Epidermal melanocyte (primary cell): ENCODE data around the gene RNF121.
"Not testable (repeated sequence)": the region's sequence is repeated elsewhere in the genome, so short reads cannot be mapped to it uniquely, and the experiment has no call there.

ENCODE experiments used
- DNase-seq: peaks from one replicate; pipeline ENCODE4 v3.0.0; 2011; ENCODE audit warnings: low spot score; ENCODE audit not compliant: insufficient read length

RNF121 gene

DNA sequence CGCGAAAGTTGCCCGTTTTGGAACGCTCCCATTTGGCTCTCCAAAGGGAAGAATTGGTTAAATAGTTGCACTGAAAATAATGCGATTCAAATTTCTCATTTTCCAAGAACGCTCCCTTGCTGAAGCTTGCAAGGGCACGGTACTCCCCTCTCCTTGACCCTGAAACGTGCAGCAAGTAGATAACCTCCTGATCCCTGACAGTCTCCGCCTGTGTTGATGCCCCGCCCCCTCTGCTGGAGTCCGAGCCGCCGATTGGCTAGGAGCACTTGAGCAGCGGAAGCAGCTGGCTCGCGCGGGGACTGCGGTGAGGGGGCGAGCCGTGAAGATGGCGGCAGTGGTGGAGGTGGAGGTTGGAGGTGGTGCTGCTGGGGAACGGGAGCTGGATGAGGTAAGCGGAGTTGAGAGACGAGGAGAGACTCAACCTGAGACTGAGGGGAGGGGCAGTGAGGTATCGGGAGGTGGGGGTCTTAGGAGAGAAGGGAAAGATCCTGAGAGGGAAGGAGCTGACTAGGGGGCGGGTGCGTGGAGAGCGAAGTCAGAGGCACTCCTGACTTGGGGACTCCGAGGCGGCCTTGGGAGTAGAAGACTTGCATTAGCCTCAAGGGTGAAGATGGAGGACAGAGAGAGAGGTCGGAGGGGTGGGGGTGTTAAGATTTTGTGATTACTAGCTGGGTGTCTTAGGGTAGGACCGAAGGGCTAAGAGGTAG, at the start of gene RNF121:
RNF121 (plus strand) TSS at position 310 of the 707 bp plus-strand sequence; CDS start at position 326, 16 bp downstream.
- DNase-seq, result peak; percentile 90

DNA sequence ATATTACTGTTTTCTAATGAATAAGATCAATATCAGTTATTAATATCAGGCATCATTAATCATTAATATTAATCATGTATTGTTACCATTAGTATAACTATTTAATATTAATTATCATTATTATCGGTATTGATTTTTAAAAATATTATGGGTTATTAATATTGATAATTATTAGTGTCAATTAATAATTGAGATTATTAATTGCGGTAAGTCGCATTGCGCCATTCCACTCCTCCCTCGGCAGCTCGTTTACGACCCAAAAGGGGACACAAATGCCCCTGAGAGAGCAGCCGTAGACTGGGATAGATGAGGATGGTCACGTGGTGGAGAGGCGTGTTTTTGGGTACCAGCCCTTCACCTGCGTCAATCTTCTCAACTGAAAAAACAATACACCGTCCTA, 43.0 kb upstream of the RNF121 start:
- DNase-seq, result not testable (repeated sequence)

DNA sequence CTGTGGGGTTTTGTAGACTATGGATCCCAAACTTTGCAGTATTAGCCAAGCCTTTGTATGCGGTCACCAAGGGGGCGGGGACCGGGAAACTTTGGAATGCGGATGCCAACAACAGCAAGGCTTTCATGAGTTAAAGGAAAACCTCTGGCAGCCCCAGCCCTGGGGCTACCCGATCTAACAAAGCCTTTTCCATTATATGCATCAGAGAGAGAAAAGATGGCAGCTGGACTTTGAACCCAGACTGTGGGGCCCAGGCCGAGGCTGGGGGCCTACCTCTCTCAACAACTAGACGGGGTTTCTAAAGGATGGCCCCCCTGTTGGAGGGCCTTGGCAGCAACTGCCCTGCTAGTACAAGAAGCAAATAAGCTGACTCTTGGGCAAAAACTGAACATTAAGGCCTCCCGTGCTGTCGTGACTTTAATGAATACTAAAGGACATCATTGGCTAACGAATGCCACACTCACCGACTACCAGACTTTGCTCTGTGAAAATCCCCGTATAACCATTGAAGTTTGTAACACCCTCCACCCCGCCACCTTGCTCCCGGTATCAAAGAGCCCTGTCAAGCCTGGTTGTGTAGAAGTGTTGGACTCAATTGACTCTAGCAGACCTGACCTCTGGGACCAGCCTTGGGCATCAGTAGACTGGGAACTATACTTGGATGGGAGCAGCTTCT, 40.4 kb upstream of the RNF121 start:
- not testable (repeated sequence) for DNase-seq

DNA sequence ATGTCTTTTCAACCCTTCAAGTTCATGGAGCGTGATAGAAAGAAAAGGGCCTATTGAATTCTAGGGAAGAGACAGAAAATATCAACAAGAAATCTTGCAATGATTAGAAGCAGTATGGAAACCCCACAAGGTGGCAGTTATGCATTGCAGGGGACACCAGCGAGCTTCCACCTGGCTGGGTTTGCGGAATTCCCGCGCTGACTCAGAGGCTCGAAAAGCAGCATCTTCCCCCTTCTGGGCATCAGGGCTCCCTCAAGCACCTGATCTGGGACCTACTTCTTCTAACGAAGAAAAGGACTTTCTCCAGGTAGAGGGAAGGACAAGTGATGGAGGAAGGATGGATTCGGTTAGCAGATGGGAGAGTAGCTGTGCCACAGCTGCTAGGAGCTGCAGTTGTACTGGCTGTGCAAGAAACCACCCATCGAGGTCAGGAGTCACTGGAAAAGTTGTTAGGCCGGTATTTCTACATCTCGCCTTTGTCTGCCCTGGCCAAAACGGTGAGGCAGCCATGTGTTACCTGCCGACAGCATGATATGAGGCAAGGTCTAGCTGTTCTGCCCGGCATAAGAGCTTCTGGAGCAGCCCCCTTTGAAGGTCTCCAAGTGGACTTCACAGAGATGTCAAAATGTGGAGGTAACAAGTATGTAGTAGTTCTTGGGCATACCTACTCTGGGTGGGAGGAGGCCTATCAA, 39.5 kb upstream of the RNF121 start:
- DNase-seq, result not testable (repeated sequence)

DNA sequence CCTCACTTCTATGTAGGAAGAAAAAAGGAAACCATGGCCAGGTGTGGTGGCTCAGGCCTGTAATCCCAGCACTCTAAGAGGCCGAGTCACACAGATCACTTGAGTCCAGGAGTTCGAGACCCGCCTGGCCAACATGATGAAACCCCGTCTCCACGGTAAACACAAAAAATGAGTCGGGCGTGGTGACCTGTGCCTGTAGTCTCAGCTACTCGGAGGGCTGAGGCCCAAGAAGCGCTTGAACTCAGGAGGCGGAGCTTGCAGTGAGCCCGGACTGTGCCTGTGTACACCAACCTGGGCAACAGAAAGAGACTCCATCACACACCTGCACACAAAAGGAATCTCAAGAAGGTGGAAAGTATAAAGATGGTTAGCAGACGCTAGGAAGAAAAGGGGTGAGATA, 32.9 kb upstream of the RNF121 start:
- DNase-seq, result no peak

DNA sequence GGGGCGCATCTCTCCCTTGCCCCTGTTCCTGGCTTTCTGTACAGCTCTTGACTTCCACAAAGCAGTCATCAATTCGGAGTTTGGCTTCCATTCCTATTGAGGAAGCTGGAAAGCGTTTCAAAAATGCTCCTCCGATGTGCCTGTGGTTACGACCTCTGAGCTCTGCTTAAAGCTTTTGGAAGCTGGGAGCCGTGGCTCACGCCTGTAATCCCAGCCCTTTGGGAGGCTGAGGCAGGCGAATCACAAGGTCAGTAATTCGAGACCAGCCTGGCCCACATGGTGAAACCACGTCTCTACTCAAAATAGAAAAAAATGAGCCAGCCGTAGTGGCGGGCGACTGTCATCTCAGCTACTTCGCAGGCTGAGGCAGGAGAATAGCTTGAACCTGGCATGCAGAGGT, 27.7 kb upstream of the RNF121 start:
- DNase-seq, result not testable (repeated sequence)

DNA sequence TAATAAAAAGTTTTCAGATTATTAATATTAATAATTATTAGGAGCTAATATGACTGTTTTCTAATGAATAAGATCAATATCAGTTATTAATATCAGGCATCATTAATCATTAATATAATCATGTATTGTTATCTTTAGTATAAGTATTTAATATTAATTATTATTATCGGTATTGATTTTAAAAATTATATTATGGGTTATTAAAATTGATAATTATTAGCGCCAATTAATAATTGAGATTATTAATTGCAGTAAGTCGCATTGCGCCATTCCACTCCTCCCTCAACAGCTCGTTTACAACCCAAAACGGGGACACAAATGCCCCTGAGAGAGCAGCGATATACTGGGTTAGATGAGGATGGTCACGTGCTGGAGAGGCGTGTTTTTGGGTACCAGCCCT, 20.6 kb upstream of the RNF121 start:
- no peak for DNase-seq

DNA sequence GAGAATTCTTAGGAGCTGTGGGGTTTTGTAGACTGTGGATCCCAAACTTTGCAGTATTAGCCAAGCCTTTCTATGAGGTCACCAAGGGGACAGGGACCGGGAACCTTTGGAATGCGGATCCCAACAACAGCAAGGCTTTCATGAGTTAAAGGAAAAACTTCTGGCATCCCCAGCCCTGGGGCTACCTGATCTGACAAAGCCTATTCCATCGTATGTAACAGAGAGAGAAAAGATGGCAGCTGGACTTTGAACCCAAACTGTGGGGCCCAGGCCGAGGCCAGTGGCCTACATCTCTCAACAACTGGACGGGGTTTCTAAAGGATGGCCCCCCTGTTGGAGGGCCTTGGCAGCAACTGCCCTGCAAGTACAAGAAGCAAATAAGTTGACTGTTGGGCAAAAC, 18.1 kb upstream of the RNF121 start:
- not testable (repeated sequence) for DNase-seq

DNA sequence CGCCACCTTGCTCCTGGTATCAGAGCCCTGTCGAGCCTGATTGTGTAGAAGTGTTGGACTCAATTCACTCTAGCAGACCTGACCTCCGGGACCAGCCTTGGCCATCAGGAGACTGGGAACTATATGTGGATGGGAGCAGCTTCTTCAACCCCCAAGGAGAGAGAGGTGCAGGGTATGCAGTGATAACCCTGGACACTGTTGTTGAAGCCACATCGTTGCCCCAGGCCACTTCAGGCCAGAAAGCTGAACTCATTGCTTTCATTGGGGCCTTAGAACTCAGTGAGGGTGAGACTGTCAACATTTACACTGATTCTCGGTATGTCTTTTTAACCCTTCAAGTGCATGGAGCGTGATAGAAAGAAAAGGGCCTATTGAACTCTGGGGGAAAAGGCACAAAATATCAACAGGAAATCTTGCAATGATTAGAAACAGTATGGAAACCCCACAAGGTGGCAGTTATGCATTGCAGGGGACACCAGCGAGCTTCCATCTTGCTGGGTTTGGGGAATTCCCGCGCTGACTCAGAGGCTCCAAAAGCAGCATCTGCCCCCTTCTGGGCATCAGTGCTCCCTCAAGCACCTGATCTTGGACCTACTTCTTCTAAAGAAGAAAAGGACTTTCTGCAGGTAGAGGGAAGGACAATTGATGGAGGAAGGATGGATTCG, 17.4 kb upstream of the RNF121 start:
- DNase-seq, result not testable (repeated sequence)

DNA sequence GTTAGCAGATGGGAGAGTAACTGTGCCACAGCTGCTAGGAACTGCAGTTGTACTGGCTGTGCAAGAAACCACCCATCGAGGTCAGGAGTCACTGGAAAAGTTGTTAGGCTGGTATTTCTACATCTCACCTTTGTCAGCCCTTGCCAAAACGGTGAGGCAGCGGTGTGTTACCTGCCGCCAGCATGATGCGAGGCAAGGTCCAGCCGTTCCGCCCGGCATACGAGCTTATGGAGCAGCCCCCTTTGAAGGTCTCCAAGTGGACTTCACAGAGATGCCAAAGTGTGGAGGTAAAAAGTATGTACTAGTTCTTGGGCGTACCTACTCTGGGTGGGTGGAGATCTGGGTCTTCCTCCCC, 16.9 kb upstream of the RNF121 start:
- not testable (repeated sequence) for DNase-seq

DNA sequence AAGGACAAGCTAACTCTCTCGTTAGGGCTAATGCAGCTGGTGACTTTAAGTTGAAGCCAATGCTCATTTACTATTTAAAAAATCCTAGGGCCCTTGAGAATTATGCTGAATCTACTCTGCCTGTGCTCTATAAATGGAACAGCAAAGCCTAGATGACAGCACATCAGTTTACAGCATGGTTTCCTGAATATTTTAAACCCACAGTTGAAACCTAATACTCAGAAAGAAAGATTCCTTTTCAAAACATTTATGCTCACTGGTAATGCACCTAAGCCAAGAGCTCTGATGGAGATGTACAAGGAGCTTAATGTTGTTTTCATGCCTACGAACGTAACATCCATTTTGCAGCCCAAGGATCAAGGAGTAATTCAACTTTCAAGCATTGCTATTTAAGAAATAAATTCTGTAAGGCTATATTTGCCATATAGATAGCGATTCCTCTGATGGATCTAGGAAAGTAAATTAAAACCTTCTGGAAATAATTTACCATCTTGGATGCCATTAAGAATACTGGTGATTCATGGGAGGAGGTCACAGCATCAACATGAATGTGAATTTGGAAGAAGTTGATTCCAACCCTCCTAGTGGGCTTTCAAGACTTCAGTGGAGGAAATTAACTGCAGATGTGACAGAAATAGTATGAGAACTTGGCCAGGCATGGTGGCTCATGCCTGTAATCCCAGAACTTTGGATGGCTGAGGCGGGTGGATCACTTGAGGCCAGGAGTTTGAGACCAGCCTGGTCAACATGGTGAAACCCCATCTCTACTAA, 14.9 kb upstream of the RNF121 start:
- DNase-seq, result no peak

DNA sequence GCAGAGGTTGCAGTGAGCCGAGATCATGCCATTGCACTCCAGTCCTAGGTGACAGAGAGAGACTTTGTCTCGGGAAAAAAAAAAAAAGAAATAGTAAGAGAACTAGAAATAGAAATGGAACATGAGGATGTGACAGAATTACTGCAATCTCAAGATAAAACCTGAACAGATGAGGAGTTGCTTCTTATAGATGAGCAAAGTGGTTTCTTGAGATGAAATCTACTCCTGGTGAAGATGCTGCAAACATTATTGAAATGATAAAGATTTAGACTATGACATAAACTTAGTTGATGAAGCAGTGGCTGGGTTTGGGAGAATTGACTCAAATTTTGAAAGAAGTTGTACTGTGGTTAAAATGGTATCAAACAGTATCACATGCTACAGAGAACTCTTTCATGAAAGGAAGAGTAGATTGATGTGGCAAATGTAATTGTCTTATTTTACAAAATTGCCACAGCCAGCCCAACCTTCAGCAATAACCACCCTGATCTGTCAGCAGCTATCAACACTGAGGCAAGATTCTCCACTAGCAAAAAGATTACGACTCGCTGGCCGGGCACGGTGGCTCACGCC, 14.1 kb upstream of the RNF121 start:
- DNase-seq, result no peak

DNA sequence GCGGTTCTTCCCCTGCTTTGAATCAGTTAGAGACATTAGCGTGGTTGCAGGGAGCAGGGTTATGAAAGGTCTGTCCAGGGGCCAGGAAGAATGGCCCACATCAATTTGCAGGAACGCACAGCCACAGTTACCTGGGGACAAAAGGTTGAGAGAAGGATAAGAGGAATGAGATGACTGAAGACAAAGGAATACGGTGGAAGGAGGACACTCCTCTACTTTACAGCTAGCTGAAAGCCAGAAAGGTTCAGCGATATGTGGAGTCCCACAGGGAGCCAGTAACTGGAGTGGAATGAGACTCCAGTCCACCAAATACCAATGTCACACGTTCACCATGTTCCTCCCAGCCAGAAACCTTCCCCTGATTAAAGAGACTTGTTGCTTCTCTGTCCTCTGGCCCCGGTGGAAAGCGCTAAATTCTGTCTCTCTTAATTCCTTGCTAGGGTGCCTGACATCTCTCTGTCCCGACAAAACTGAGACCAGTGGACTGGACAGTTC, 11.2 kb upstream of the RNF121 start:
- no peak for DNase-seq

DNA sequence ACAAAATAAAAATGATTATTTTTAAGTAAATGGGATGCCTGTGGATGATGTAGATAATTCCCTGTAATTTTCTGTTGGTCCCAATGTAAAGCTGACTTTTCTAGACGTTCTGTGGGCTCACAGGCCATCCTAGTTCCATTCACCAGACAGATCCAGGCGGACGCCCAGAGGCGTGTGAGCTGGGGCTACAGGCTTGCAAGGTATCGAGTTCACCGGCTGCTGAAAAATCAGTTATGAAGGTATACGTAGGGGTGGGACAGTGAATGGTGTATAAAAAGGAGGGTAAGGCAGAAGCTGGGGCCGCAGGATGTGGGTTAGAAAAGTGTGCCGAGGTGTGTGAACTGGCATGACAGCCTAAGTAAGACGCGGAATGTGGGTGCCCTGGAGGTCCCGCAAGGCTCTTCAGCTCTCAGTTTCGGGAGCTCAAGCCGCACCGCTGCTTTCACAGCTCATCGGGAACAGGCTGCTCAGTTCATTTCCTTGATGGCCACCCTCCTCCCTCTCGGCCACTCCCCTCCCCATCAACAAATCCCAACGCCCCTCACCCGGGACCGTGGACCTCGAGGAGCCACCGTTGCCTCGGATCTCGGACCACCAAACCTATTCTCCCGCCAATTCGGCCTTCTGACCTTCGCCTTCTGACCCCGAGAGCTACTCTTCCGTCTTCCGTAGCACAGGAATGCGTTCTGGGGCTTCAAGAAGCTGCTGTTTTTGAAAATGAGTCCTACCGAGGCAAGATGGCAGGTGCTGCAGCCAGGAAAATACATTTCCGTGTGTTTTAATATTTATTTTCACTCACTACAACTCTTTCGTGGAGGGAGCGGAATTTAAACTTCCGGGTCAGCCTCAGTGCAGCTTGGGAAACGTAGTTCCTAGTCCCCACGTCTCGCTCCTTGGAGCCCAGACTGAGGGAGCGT, 768 bp upstream of the RNF121 start, which contains the start of gene XNDC1N:
XNDC1N (minus strand) TSS at position 775 of the 917 bp plus-strand sequence. CDS start 5,241 bp downstream, outside the sequence.
- peak; percentile 93 for DNase-seq

DNA sequence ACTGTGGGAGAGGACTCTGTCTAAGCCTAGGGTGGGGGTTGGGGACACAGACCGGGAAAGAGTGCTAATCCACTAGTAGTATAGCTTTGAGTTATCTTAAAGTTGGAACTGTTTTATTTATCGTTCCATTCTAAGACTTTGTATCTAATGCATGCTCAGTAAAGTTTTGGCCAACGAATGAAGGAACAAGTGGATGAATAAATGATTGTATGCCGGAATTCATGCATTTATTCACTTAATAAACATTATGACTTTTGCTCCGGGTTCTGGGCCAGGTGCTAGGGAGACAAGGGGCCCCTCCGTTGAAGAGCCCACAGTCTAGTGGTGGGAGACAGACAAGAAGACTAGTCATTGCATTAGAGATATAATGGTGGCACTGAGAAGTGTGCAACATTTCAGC, 645 bp downstream of the RNF121 start:
- no peak for DNase-seq

DNA sequence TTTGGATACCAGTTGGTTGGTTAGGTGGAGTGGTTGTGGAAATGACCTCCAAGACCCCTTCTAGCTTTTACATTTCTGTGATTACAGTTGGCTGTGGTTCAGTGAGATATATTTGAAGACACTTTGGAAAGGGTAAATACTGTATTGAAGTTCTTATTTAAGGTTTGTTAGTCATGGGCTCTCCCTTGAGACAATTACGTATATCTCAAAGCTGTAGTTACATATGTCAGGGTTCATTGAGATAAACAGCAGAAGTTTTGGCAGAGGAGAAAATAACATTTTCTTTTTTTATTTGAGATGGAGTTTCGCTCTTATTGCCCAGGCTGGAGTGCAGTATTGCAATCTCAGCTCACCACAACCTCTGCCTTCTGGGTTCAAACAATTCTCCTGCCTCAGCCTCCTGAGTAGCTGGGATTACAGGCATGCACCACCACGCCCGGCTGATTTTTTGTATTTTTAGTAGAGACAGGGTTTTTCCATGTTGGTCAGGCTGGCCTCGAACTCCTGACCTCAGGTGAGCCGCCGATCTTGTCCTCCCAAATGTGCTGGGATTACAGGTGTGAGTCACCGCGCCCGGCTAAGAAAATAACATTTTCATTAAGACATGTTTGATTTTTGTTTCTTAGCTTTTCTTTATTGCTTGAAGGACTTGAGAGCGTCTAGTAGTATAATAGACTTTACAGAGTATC, 1.9 kb downstream of the RNF121 start:
- DNase-seq, result no peak

DNA sequence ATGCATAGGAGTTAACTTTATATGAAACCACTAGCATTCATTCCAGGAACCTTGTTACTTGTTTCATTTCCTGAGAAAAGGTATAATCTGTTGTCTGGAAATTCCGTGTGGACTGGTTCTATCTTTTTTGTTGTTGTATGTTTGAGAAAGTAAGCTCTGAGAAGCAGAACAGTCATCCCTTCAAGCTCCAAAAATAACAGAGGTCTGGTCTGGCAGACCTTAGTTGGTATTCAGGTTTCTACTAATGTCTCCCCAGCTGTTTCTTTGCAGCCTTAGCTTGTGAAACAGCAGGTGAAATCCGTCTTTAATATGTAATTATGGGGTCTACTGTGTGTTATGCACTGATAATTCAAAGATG, 2.4 kb downstream of the RNF121 start:
- DNase-seq, result no peak

DNA sequence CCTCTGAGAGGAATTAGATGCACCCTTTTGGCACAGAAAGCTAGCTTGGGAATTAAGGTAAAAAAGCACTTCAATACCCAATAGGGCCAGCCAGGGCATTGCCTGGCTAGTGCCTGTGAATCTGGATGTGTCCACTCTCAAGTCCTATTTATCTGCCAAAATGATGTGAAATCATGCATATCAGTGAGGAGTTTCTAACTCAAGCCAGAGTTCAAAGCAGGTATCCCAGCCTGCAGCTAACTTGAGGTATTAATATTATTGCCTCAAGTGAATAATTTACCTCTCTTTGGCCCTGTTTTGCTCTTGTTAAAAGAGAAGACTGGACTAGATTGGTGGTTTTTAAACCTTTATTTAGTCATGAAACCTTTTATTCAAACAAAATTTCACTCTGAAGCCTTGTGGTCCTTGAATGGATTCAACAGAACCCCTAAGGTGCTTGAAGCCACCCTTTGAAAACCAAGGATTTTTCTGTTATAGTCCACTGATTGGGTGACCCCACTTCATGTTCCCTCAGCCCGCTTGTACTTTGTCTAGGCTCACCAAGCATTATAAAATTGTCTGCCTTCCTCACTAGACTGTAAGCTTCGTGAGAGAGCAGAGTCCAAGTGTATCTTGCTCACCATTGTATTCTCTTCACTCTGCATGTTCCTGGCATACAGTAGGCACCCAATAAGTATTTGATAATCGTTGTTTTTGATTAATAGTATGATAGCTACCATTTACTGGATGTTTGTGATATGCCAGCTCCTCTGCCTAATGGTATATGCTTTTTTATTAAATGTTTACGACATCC, 4.5 kb downstream of the RNF121 start:
- no peak for DNase-seq
